NCI-H1105 (cell line): Measurements from ENCODE around the gene CHST11.
"Not testable (repeated sequence)": the region's sequence is repeated elsewhere in the genome, so short reads cannot be mapped to it uniquely, and the experiment has no call there.

Source experiments
- DNase-seq: peaks from one replicate; lab custom pipeline; 2025; lab: John Stamatoyannopoulos, UW

Gene CHST11

GRCh38 chr12:104526751-104527150 lies 70.0 kb downstream of the CHST11 start:
- DNase-seq, result no peak

GRCh38 chr12:104527653-104528052 lies 70.9 kb downstream of the CHST11 start:
- not testable (repeated sequence) for DNase-seq

GRCh38 chr12:104529130-104529874 lies 72.6 kb downstream of the CHST11 start:
- no peak for DNase-seq

GRCh38 chr12:104532636-104533035 lies 75.9 kb downstream of the CHST11 start:
- no peak for DNase-seq

- no peak for DNase-seq
Observed at GRCh38 chr12:104533134-104533533, 76.4 kb downstream of the CHST11 start.

GRCh38 chr12:104534162-104534856 lies 77.6 kb downstream of the CHST11 start:
- DNase-seq, result no peak

GRCh38 chr12:104534857-104535248 lies 78.1 kb downstream of the CHST11 start:
- DNase-seq, result no peak

- DNase-seq, result no peak
Observed at GRCh38 chr12:104535369-104535768, 78.6 kb downstream of the CHST11 start.

GRCh38 chr12:104536841-104537240 lies 80.1 kb downstream of the CHST11 start:
- no peak for DNase-seq

GRCh38 chr12:104538056-104538455 lies 81.3 kb downstream of the CHST11 start:
- no peak for DNase-seq

GRCh38 chr12:104538891-104539462 lies 82.2 kb downstream of the CHST11 start:
- no peak for DNase-seq

- DNase-seq, result no peak
Observed at GRCh38 chr12:104544836-104545235, 88.1 kb downstream of the CHST11 start.

- DNase-seq, result peak; percentile 56
Observed at GRCh38 chr12:104546575-104546974, 89.8 kb downstream of the CHST11 start.

- peak; percentile 68 for DNase-seq
Observed at GRCh38 chr12:104547235-104547634, 90.5 kb downstream of the CHST11 start.

- DNase-seq, result no peak
Observed at GRCh38 chr12:104549815-104550480, 93.2 kb downstream of the CHST11 start.

- no peak for DNase-seq
Observed at GRCh38 chr12:104551313-104551931, 94.7 kb downstream of the CHST11 start.

GRCh38 chr12:104553421-104553820 lies 96.7 kb downstream of the CHST11 start:
- DNase-seq, result no peak

GRCh38 chr12:104555648-104556047 lies 98.9 kb downstream of the CHST11 start:
- DNase-seq, result peak; percentile 96

- DNase-seq, result no peak
Observed at GRCh38 chr12:104557488-104558195, 100.9 kb downstream of the CHST11 start.

GRCh38 chr12:104560881-104561280 lies 104.1 kb downstream of the CHST11 start:
- DNase-seq, result no peak

- no peak for DNase-seq
Observed at GRCh38 chr12:104562763-104563162, 106.0 kb downstream of the CHST11 start.
